GM12878 (cell line): ENCODE results near the gene ADPRHL1.

ENCODE experiments used
- EZH2 ChIP-seq: IDR thresholded peaks from 2 replicates; pipeline ENCODE4 v1.6.1; 2012; ENCODE audit warnings: low read depth, mild to moderate bottlenecking, control low read depth, inconsistent platforms, low read length, borderline replicate concordance; ENCODE audit not compliant: control insufficient read depth
- MYC ChIP-seq: IDR thresholded peaks from 2 replicates; pipeline ENCODE4 v1.6.1; 2011; ENCODE audit warnings: mild to moderate bottlenecking, low read length, moderate library complexity, inconsistent platforms; ENCODE audit not compliant: insufficient read depth, insufficient replicate concordance, insufficient read length, severe bottlenecking
- SPI1 ChIP-seq: IDR thresholded peaks from 2 replicates; pipeline ENCODE4 v1.6.1; 2011; ENCODE audit warnings: low read depth, mild to moderate bottlenecking, low read length, moderate library complexity, borderline replicate concordance; ENCODE audit not compliant: insufficient read depth
- TAF1 ChIP-seq: IDR thresholded peaks from 2 replicates; pipeline ENCODE4 v1.6.1; 2011; ENCODE audit warnings: mild to moderate bottlenecking, low read depth, low read length, borderline replicate concordance
- TF ChIP-seq, protein P1 (sequence below): IDR thresholded peaks from 2 replicates; pipeline ENCODE4 v1.6.1; 2012; ENCODE audit warnings: low read depth, low read length, improper control_type of control experiment

DNA sequence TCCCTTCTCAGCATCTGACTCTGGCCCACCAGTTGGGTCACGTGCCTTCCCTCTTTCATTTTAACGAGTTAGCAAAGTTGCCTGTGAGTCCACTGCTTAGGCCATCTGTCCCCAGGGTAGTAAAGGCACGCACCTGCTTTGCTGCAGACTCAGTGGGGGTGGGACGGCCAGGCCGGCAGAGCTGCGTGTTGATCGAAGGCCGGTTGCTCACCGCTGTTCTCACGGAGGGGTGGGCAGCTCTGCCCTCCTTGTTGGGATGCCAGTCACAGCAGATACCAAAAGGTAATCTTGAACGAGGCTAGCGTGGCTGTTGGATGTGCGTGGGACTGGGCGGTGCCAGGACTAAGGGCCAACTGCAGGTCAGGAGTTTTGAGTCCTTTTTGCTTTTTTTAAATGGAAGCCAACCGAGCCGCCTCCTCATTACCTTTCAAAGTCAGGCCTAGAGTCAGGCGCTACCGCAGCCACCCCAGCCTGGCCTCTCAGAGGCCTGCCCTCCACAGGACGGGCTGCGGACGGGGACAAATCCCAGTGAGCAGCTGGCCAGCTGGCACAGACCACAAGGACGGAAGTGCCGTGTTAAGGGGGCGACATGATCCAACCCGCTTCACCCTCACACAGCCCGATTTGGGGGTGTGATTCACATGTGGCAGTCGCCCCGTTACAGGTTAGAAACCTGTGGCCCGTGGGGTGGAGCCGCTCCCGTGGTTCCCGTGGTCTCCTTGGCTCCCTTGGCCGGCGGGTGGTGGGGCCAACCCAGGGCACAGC is 20.6 kb downstream of the ADPRHL1 start:
- TF ChIP-seq, protein P1, sequence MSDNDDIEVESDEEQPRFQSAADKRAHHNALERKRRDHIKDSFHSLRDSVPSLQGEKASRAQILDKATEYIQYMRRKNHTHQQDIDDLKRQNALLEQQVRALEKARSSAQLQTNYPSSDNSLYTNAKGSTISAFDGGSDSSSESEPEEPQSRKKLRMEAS = no peak
- TF ChIP-seq EZH2 (no peak), MYC (no peak), TAF1 (no peak), SPI1 (no peak)
